NB4 (cell line): ENCODE measurements around the gene ARL5C.

Experiments
- MYC ChIP-seq: IDR thresholded peaks from 2 replicates; pipeline ENCODE4 v1.6.1; 2011; ENCODE audit warnings: low read depth, low read length
- POLR2A ChIP-seq: IDR thresholded peaks from 2 replicates; pipeline ENCODE4 v1.6.1; 2011; ENCODE audit warnings: mild to moderate bottlenecking; ENCODE audit not compliant: insufficient read length; ENCODE audit errors: extremely low read depth
- TF ChIP-seq, protein P1 (sequence below): IDR thresholded peaks from one replicate; pipeline ENCODE4 v1.5.1; 2012; ENCODE audit warnings: low read depth, low read length
- TF ChIP-seq, protein P2 (sequence below): IDR thresholded peaks from 2 replicates; pipeline ENCODE4 v1.6.1; 2011; ENCODE audit warnings: low read depth, low read length

DNA sequence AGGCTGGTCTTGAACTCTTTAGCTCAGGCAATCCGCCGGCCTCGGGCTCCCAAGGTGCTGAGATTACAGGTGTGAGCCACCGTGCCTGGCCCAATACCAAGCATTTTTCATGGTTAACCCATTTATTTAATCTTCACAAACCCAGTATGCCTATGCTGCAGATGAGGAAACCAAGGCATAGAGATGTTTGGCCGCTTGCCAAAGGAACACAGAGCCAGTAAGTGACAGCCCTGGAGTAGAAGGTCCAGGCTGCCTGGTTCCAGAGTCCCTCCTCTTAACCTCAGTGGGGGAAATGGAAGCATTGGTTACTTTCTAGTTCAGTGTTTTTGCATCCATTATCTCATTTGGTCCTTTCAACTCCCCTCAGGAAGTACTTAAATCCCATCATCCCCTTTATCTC is 15.3 kb upstream of the ARL5C start:
- TF ChIP-seq POLR2A (no peak), MYC (no peak)
- TF ChIP-seq, protein P1, sequence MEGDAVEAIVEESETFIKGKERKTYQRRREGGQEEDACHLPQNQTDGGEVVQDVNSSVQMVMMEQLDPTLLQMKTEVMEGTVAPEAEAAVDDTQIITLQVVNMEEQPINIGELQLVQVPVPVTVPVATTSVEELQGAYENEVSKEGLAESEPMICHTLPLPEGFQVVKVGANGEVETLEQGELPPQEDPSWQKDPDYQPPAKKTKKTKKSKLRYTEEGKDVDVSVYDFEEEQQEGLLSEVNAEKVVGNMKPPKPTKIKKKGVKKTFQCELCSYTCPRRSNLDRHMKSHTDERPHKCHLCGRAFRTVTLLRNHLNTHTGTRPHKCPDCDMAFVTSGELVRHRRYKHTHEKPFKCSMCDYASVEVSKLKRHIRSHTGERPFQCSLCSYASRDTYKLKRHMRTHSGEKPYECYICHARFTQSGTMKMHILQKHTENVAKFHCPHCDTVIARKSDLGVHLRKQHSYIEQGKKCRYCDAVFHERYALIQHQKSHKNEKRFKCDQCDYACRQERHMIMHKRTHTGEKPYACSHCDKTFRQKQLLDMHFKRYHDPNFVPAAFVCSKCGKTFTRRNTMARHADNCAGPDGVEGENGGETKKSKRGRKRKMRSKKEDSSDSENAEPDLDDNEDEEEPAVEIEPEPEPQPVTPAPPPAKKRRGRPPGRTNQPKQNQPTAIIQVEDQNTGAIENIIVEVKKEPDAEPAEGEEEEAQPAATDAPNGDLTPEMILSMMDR: no peak
- TF ChIP-seq, protein P2, sequence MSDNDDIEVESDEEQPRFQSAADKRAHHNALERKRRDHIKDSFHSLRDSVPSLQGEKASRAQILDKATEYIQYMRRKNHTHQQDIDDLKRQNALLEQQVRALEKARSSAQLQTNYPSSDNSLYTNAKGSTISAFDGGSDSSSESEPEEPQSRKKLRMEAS: no peak
